GM18517 (cell line): Measurements from ENCODE around the gene ALX4.

Experiments
- ATAC-seq: cut with Tn5 transposase; IDR thresholded peaks from one replicate; pipeline ENCODE4 v1.9.1; 2021; ENCODE audit warnings: mild to moderate bottlenecking, moderate library complexity; ENCODE audit not compliant: unreplicated experiment

Gene ALX4

DNA sequence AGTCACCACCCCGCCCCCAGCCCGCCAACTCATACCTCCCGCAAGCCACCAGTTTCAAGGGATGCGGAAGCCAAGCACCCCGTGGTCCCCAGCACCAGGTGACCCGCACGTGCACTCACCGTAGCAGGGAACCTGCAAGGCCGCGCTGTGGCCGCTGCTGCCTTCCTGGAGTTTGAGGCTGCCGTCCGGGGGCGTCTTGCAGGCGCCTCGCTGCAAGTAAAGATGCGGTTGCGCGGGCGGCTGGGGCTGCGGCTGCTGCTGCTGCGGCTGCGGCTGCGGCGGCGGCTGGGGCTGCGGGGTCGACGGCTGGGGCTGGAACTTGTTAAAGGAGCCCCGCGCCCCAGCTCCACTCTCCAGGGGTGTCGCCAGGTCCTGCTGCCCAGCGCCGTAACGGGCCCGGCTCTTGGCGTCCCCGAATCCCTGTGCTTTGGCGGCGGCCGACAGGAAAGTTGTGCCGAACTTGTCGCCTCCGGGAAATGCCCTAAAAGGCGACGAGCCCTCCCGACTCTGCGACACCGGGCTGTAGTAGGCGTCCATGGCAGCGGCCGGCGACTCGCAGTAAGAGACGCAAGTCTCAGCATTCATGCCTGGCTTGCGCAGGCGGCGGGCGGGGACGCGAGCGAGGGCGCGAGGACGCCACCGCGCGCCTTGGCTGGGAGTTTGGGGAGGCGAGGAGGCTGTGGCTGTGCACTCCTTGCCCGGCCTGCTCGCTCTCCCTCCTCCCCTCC is at the start of gene ALX4:
ALX4 (minus strand) TSS at position 662 of the 728 bp plus-strand sequence; CDS start at position 585, 77 bp downstream.
- ATAC-seq, result no peak

DNA sequence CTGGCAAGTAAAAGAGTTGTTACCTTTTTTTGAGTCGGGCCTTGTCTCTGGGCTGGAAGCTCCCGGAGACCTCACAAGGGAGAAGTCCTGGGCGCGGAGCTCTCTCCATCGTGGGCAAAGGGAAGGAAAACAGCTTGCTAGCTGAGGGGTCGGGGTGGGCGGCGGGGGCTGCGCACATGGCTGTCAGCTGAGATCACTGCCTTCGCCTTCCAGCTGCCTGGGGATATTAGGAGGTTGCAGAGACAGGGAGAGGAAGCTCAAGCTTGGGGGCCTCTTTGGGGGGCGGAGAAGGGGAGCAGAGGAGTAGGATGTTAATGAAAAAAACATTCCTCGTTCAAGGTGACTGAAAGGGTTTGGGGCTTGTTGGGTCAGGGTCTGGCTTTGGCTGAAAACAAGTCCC is 49.2 kb upstream of the ALX4 start:
- ATAC-seq, result no peak

DNA sequence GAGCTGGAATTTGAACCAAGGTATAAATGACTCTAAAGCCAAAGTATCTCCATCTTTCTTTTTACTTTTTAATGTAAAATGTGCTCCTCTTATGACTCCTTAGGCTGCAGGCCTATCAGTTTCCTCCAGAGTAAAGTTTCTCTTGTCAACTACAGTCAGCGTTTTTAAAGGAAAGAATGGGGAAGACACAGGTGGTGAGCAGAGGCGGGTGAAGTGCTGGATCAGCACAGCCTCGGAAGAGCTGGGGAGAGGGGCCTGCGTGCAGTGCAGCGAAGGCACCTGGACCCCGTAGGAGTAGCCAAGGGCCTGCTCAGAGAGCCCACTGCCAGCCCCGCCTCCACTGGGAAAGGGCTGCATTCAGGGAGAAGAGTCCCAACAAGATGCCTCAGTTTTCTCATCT is 48.8 kb upstream of the ALX4 start:
- ATAC-seq, result no peak

DNA sequence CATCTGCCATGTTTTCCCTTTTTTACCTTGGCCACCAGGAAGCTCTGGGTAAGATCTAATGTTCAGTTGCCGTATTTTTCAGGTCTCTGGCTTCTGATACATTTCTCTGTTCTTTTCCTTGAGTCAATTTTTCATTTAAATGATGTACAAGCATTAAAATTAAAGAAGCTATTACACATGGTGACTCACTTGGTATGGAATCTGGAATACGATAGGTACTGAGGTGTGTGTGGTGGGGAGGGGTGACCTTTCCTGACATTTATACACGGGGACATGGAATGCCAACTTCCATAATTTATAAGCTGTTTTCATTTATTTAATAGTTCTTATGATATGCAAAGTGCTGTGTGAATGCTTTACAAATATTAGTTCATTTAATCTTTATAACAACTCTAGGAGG is 47.8 kb upstream of the ALX4 start:
- no peak for ATAC-seq

DNA sequence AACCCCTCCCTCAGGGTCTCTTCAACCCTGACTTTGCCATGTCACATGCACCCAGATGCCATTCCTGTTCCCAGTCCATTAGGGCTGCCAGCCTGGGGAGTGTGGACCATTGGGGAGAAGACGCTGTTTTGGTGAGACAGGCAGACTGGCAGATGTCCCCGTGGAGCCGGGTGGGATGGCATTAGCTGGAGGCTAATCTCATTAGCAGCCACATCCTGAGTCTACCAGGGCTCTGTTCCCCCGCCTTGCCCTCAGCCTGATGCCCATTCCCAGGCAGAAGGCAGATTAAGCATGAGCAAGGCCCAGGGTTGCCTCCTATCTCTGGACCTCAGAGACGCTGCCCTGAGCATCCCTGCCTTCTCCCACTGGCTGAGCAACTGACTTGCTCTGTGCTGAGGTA is 46.4 kb upstream of the ALX4 start:
- ATAC-seq, result no peak

DNA sequence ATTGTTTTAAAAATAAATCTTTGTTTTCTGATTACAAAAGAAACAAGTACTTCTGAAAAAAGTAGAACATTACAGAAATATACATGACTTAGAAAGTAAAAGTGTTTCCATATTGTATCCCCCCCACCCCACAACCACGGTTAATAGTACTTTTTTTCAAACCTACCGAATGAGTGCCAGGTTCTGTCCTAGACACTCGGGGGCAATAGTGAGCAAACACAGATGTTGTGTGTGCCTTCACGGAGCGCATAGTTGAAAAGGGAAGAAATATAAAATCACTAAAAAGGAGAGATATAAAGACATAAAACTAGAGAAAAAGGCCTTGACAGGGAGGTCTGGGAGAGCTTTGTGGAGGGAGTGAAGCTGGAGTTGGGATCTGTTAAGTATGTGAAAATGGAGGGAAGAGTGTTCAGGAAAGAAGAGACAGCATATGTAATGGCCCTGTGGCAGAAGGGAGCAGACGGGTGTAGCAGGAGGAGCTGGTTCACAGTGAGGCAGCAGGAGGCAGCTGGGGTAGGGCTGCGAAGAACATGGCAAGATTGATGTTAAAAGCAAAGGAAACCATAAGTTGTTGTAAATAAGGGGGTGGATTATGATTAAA is 42.1 kb upstream of the ALX4 start:
- no peak for ATAC-seq

DNA sequence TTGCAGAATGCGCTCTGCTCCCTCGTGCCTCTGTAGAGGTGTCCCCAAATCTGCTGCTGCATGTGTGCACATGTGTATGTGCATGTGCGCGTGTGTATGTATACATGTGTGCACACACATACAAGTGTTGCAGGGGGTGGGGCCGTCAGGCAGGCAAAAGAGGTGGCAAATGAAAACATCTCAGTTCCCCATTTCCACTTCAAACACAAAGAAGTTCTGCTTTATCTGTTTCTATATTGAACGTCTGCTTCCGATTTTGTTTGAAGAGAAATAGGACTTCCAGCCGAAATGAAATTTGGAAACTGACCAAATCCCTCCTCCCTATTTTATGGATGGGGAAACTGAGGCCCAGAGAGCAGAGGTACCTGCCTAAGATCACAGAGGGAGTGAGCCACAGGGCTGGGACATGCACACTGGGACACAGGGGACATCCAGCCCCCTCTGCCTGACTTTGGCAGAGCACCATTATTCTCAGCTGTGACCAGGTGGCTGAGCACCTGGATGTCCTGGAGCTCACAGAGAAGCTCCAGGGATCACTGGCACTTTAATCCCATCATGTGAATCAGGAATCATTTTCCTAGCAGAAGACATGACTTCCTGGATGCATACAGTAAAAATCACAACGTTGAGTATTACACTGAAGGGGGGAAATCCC is 41.2 kb upstream of the ALX4 start:
- ATAC-seq, result no peak

DNA sequence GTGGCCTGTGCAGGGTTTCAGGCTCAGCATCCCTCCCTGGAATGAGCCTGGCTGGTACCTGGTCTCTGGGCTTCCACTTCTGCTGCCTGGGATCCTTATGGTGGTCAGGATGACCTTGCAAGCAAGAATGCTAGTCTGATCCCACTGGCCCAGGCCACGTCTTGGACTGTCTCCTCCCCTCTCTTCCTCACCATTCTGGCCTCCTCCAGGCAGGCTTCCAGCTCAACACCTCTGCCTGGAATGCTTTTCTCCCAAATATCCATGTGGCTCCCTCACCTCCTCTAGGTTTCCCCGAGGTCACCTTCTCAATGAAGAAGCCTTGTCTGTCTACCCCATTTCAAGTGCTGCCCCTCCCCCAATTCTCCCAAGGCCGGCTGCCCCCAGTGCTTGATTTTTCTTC is 39.4 kb upstream of the ALX4 start:
- no peak for ATAC-seq

DNA sequence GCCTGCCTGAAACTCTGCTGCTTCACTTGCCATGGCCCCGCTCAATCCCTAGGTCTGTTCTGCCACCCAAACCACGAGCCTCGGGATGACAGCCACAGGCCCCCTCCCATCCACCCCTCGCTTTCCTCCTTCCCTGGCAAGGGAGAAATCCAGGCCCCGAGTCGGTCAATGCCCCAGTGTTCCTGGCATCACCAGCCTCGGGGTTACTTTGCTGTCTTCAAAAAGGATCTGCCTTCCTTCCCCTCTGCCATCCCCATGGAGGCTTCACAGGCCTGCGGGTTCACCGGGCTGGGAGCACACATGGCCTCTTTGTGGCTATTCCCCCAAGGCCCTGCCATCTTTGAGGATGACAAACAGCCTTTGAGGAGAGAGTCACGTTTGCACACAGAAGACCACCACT is 38.8 kb upstream of the ALX4 start:
- ATAC-seq, result no peak

DNA sequence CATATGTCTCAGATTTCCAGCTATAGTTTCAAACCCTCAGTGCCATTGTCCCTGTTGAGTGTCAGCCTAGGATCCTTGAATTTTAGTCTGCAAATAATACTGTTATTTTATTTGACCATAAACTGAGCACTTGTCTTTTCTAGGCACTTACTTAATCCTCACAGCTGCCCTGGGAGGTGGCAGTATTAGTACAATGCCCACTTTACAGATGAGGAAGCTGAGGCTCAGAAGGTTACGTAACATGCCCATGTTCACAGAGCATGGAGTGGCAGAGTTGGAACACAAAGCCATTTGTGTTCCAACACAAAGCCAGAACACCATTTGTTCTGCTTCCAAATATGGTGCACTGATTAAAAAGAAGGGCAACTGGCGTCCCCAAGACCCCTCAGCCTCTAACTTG is 38.2 kb upstream of the ALX4 start:
- ATAC-seq, result no peak

DNA sequence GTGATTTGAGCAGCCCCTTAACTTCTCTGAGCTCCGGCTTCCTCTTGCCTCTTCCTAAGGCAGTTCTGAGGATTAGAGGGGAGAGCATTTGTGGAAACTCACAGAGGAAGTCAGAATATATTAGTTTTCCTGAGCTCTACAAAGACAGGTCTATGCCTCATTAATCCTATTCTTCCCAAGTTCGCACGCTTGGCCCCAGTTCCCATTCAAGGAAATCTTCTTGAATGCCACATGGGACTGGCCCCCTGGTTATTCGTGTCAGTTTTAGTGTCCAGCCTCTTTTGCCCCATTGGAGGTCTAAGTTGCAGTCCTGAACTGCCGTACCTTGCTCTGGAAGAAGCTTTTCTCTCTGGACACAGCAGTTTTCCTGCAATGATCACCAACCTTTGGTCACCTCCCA is 37.6 kb upstream of the ALX4 start:
- no peak for ATAC-seq

DNA sequence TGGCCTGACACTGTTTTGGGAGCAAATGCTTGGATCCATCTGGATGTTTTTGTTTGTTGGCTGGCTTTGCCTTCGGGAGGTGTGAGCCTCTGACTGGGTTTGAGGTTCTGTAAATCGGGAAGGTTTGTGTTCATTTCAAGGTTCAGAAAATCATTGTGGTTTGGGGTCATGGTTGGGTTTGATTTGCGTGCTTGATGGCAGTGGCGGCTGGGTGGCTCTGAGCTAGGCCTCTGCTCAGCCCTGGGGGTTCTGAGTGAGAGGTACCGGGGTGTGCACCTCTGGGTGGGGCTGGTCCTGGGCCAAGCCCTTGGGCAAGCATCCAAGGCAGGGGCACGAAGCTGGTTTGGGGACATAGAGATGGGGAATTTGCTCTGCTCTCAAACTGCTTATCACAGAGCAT is 37.0 kb upstream of the ALX4 start:
- ATAC-seq, result no peak

DNA sequence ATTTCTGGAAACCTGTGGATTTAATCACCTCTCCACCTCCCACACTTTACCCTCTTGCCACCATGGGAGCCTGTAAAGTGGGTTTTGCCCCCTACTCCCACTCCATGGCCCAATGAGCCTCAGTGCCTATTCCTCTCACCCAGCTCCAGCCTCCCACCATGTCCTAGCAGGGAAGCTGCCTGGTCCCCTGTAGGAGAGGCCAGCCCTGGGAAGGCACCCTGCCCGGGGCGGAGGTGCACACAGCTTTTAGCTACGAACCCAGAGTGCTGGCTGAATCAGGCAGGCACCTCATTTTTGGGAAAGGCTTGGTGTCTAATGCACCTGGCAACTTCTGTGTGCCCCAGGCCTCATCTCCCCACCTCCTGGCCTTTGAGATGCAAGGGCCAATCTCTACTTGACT is 35.8 kb upstream of the ALX4 start:
- ATAC-seq, result no peak

DNA sequence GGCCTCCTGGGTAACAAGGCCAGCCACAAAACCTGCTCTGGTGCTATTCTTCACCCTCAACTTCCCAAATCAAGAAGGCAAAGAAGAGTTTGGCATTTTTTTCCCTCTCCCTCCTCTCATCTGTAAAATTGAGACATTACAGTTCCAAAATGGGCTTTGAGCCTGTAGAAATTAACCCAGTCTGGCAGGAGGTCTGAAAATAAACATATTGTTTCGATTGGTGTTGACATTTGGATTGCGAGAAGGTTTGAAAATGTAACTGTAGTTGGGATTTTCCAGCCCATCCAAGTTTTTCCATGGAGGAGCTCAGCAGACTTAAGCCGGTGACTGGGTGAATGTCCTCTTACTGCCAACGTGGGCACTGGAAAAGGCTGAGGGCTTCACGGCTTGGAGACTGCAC is 35.0 kb upstream of the ALX4 start:
- no peak for ATAC-seq

DNA sequence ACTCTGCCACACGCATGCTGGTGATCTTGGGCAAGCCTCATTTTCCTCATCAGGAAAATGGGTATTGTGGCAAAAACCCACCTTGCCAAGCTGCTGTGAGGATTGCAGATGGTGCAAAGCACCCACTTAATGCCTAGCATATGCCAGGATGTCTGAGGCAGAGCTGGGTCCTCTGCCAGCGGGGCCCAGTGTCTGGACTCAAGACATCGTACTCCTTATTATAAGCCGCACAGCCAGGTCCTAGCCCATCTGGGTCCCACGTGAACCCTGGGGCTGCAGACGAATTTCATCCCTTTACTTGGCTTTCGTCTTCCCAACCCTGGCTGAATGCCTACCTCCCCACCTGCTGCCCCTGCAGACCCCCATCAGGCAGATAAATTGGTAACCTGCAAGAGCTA is 34.5 kb upstream of the ALX4 start:
- no peak for ATAC-seq

DNA sequence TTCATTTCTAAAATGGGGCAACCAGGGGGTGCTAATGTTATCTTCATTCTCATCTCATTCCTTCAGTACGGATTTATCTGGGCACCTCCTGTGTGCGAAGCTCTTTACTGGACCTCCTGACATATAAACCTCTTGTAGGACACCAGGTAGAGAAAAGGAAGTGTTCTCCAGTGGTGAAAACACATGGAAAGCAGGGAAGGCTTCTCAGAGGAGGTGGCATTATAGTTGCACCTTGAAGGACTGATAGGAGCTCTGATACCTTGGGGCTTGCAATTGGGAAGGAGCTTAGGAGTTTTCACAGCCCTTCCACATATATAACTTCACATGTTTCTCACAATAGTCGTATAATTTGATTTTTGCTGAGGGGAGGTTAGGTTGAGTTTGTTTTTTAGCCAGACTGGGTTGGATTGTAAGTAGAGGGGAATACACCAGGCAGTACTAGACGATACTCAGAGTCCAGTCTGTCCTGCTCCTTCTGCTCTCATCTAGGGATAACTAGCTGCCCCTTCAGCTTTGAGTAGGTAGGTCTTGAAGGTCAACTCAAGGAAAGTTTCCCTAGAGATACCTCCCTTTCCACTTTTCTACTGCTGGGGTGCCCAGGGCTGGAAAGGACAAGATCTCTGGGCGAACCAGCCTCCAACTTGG is 34.0 kb upstream of the ALX4 start:
- no peak for ATAC-seq

DNA sequence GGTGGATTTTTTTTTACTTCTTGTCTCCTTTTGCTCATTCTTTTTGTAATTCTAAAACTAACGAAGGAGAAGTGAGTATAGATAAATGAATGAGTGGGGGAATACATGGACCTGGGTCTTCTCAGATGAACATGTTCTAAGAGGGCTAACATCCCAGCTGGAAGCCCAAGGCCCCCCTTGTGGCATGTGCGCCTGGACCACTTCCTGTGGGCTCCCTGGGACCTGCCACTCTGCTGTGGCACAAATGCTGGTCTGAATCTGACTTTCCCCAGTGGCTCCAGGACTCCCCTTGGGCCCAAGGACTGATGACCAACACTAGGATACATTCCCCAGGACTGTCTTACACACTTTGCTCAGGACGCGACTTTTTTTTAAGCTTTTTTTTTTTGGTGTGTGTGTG is 32.7 kb upstream of the ALX4 start:
- ATAC-seq, result no peak

DNA sequence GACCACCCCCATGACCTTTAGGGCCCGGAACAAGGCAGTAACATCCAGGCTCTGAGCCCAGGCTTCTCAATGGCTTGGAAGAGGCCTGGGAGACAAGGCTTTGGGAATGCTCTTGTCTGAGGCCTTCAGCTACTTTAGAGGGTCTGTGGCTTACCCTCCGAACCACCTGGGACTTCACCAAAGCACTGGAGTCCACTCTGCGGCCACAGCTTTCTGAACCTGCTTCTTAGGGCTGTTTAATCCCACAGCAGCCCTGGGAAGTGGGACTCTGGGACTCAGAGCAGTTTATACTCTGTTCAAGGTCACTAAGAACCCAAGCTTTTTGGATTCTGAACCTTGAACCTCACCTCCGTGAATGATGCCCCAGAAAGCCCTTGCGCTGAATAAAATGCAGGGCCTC is 30.7 kb upstream of the ALX4 start:
- ATAC-seq, result no peak

DNA sequence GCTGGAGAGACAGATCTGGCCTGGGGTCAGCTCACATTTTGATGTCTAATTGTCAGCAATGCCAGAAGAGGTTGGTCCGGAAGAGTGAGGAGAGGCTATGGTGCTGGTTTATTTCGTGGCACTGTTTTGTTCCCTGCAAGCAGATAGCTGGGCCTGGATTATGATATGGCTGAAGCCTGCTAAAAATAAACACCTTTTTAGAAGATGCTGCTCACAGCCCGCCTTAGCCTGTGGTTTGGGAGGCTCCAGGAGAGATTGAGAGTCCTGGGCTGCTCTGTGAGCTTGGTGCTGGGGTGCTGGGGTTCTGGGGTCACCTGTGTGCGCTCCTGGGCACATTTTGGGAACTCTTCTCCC is 29.6 kb upstream of the ALX4 start:
- no peak for ATAC-seq

DNA sequence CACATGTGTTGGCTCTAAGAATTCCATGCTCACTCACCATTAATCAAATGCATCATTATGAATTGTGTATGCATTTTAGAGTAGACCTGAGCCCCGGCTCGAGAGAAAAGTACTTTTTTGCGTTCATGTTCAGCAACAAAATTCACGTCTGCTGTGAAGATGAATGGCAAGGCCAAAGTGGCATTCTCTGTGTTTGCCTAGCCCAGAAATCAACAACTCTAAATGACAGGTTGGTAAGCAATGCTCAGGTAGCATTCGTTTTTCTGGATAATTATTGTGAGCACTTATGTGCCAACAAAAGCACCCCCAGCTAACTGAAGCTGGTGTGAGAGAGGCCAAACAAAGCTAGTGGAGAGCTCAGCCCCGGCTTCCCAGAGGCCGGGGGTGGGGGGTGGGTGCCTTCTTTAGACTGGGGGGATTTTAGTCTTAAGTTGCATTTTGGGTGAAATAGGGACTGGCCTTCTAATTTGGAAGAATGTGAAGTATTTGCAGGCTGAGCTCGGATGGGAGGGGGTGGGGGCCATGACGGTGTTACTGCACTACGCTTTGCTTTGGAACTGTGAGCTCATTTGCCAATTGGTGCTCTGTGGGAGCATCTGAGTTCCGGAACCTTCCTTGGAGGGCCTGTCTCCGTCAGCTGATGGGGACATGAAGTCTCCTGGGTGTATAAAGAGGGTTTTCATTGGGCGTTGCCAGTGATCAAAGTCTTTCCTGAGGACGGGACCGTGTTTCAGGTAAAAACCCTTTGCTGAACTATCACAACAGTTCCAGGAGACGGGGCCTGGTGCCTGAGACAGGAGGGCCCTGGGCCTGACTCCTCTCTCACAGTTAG is 29.0 kb upstream of the ALX4 start:
- no peak for ATAC-seq

DNA sequence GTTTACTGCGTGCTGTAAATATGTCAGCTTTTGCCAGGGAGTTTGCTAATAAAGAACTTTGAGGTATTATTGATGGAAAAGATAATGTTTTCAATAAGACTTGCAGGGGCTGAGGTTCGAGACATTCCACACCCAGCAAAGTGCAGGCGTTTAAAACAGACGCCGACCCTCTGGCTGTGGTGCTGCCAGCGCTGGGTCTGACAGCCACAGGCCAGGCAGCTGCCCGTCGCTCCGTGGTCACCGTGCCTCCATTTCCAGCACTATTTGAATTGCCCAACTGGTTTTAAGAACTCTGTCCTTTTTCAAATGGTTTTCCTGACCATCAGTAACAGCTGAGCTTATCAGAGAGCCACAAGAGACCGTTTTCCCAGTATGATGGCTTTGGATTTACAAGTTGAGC is 28.1 kb upstream of the ALX4 start:
- ATAC-seq, result no peak
